ENCODE results near the gene COQ10A. TPM values are rescaled to one million over a fixed set of nuclear protein-coding genes. Genes with fewer than 3 reads are reported as not detected.

COQ10A gene
- total RNA-seq, 5 donors from 2014 or later (not counting 1 experiment from before 2014, with no cell fraction given): 29.9 to 38.4 (median 31.9) TPM

GRCh38 chr12:56299853-56300643, 33.3 kb downstream of the COQ10A start, which contains the start of gene CS:
Gene CS, minus strand, starts transcription at chr12:56300330. Its CDS starts 129 bp downstream, at chr12:56300201.
- H3K36me3 Mint-ChIP-seq: peaks cover 19% of the 10 kb centered on the region
- no peaks in the 10 kb centered on the region for H3K27me3 Mint-ChIP-seq
- WGBS (ENCODE audit: insufficient coverage): 0% methylated on average over 48 of the region's 63 CpGs
- Histone ChIP-seq H3K9me3 (no peaks in the 10 kb centered on the region), H3K36me3 (ENCODE audit: control insufficient read depth in 2 of 2, extremely low read depth in 1 of 2, insufficient read depth in 1 of 2, low read length in 1 of 2) (peaks cover 3% of the 10 kb centered on the region in 2 donors), H3K27me3 (replicated peaks in 1 of 2; ENCODE audit: control insufficient read depth in 2 of 2, extremely low read depth in 1 of 2, insufficient read depth in 2 of 2, low read length in 1 of 2) (no peaks in the 10 kb centered on the region), H3K4me1 (ENCODE audit: control insufficient read depth in 1 of 2, extremely low read depth in 1 of 2, insufficient read depth in 2 of 2, low read length in 2 of 2) (peaks cover 17 to 57% of the 10 kb centered on the region in 2 experiments), H3K27ac (ENCODE audit: low read length) (peak within 1 kb of the TSS; percentile 98), H3K4me3 (ENCODE audit: control insufficient read depth in 1 of 2, extremely low read depth in 1 of 2, low read length in 1 of 2) (peak within 1 kb of the TSS; percentile 78 to 83)
- ChIA-PET POLR2A (interaction anchor here in 1 of 2 donors (1.0 kb wide), 1 partner anchor 60 kb away, joined by 6 read pairs; the partner anchor contains the start of gene STAT2), CTCF (interaction anchor here (1.0 to 1.7 kb wide), 6 partner anchors 25 to 164 kb away, joined by 3 to 4 read pairs (median 4); partner anchors contain the start of genes ANKRD52 (in 1 of the 2), COQ10A (in 1 of the 2) and RNF41 (in 1 of the 2))
- DNase-seq: peak; percentile 94 to 100 (median 99)
- peak; percentile 94 to 96 (median 94) for ATAC-seq (replicated peaks in 1 of 4)
- peak within 1 kb of the TSS; percentile 91 to 94 (median 92) for H3K4me3 Mint-ChIP-seq
- H3K27ac Mint-ChIP-seq: peak within 1 kb of the TSS; percentile 92 to 94
- peaks cover 59 to 61% (median 59%) of the 10 kb centered on the region in 3 donors for H3K4me1 Mint-ChIP-seq
- no peaks in the 10 kb centered on the region for H3K9me3 Mint-ChIP-seq

GRCh38 chr12:56300644-56301464, 34.1 kb downstream of the COQ10A start:
- 62% methylated on average over 18 of the region's 21 CpGs for WGBS (ENCODE audit: insufficient coverage)
- Mint-ChIP-seq H3K9me3 (no peaks in the 10 kb centered on the region), H3K4me1 (peaks cover 56 to 61% (median 59%) of the 10 kb centered on the region in 3 donors), H3K27me3 (no peaks in the 10 kb centered on the region), H3K4me3 (peak overlapping the region; percentile 91 to 94 (median 92)), H3K36me3 (peaks cover 21% of the 10 kb centered on the region), H3K27ac (peak overlapping the region; percentile 92 to 94)
- Histone ChIP-seq H3K4me3 (ENCODE audit: control insufficient read depth in 1 of 2, extremely low read depth in 1 of 2, low read length in 1 of 2) (peak overlapping the region; percentile 25 to 83), H3K27ac (ENCODE audit: low read length) (peak overlapping the region; percentile 98), H3K27me3 (replicated peaks in 1 of 2; ENCODE audit: control insufficient read depth in 2 of 2, extremely low read depth in 1 of 2, insufficient read depth in 2 of 2, low read length in 1 of 2) (no peaks in the 10 kb centered on the region), H3K9me3 (no peaks in the 10 kb centered on the region), H3K4me1 (ENCODE audit: control insufficient read depth in 1 of 2, extremely low read depth in 1 of 2, insufficient read depth in 2 of 2, low read length in 2 of 2) (peaks cover 17 to 57% of the 10 kb centered on the region in 2 experiments), H3K36me3 (ENCODE audit: control insufficient read depth in 2 of 2, extremely low read depth in 1 of 2, insufficient read depth in 1 of 2, low read length in 1 of 2) (peaks cover 3 to 11% of the 10 kb centered on the region in 2 donors)
- DNase-seq (peak in 2 of 35 experiments; percentile 2 to 16), ATAC-seq (replicated peaks in 1 of 4) (no peak)
- POLR2A ChIA-PET: interaction anchor here in 1 of 2 donors (0.5 kb wide), 1 partner anchor 59 kb away, joined by 5 read pairs; the partner anchor contains the start of gene STAT2
- CTCF ChIA-PET: interaction anchor here (0.5 to 1.7 kb wide), 9 partner anchors 16 to 787 kb away, joined by 3 to 5 read pairs (median 4); partner anchors contain the start of genes ANKRD52 (in 1 of the 2), COQ10A (in 1 of the 2) and SMARCC2 (in 1 of the 2)

- Histone ChIP-seq H3K4me3 (ENCODE audit: control insufficient read depth in 1 of 2, extremely low read depth in 1 of 2, low read length in 1 of 2) (no peak overlapping the region), H3K4me1 (ENCODE audit: control insufficient read depth in 1 of 2, extremely low read depth in 1 of 2, insufficient read depth in 2 of 2, low read length in 2 of 2) (peaks cover 4 to 29% of the 10 kb centered on the region in 2 experiments), H3K9me3 (no peaks in the 10 kb centered on the region), H3K27me3 (replicated peaks in 1 of 2; ENCODE audit: control insufficient read depth in 2 of 2, extremely low read depth in 1 of 2, insufficient read depth in 2 of 2, low read length in 1 of 2) (no peaks in the 10 kb centered on the region), H3K36me3 (ENCODE audit: control insufficient read depth in 2 of 2, extremely low read depth in 1 of 2, insufficient read depth in 1 of 2, low read length in 1 of 2) (peaks cover 0 to 24% of the 10 kb centered on the region in 2 donors), H3K27ac (ENCODE audit: low read length) (no peak overlapping the region)
- whole genome bisulfite sequencing (ENCODE audit: insufficient coverage): 100% methylated on average over 2 of the region's 3 CpGs
- Mint-ChIP-seq H3K9me3 (no peaks in the 10 kb centered on the region), H3K27ac (no peak overlapping the region), H3K27me3 (no peaks in the 10 kb centered on the region), H3K4me3 (no peak overlapping the region), H3K4me1 (peaks cover 26 to 28% (median 26%) of the 10 kb centered on the region in 3 donors), H3K36me3 (peaks cover 10% of the 10 kb centered on the region)
- ChIA-PET CTCF (interaction anchor here in 1 of 2 donors (0.6 kb wide), 1 partner anchor 200 kb away, joined by 5 read pairs; no protein-coding TSS in a partner anchor), POLR2A (no interaction called here)
- DNase-seq: no peak
- ATAC-seq (replicated peaks in 1 of 4): no peak
These were observed 37.5 kb downstream of the COQ10A start for GRCh38 chr12:56304276-56304675.

- Histone ChIP-seq H3K9me3 (no peaks in the 10 kb centered on the region), H3K4me1 (ENCODE audit: control insufficient read depth in 1 of 2, extremely low read depth in 1 of 2, insufficient read depth in 2 of 2, low read length in 2 of 2) (peaks cover 3 to 23% of the 10 kb centered on the region in 2 experiments), H3K36me3 (ENCODE audit: control insufficient read depth in 2 of 2, extremely low read depth in 1 of 2, insufficient read depth in 1 of 2, low read length in 1 of 2) (peaks cover 0 to 28% of the 10 kb centered on the region in 2 donors), H3K4me3 (ENCODE audit: control insufficient read depth in 1 of 2, extremely low read depth in 1 of 2, low read length in 1 of 2) (no peak overlapping the region), H3K27ac (ENCODE audit: low read length) (no peak overlapping the region), H3K27me3 (replicated peaks in 1 of 2; ENCODE audit: control insufficient read depth in 2 of 2, extremely low read depth in 1 of 2, insufficient read depth in 2 of 2, low read length in 1 of 2) (no peaks in the 10 kb centered on the region)
- DNase-seq (no peak), ATAC-seq (replicated peaks in 1 of 4) (no peak)
- no peaks in the 10 kb centered on the region for H3K9me3 Mint-ChIP-seq
- H3K36me3 Mint-ChIP-seq: peaks cover 13% of the 10 kb centered on the region
- POLR2A ChIA-PET: no interaction called here
- H3K4me3 Mint-ChIP-seq: no peak overlapping the region
- 100% methylated on average over 2 of the region's 8 CpGs for WGBS (ENCODE audit: insufficient coverage)
- H3K4me1 Mint-ChIP-seq: peaks cover 21 to 23% (median 22%) of the 10 kb centered on the region in 3 donors
- no peaks in the 10 kb centered on the region for H3K27me3 Mint-ChIP-seq
- peak overlapping the region in 1 of 2 donors; percentile 82 for H3K27ac Mint-ChIP-seq
- CTCF ChIA-PET: interaction anchor here in 1 of 2 donors (0.7 kb wide), 1 partner anchor 11 kb away, joined by 3 read pairs; the partner anchor contains the start of gene CNPY2
These were observed 38.3 kb downstream of the COQ10A start for GRCh38 chr12:56304872-56305590.

GRCh38 chr12:56307221-56307965, 40.7 kb downstream of the COQ10A start:
- no peaks in the 10 kb centered on the region for H3K27me3 Mint-ChIP-seq

More at GRCh38 chr12:56307221-56307965, 40.7 kb downstream of the COQ10A start:
- H3K27ac ChIP-seq (ENCODE audit: low read length): no peak overlapping the region
- no peak overlapping the region for H3K4me3 Mint-ChIP-seq
- no peaks in the 10 kb centered on the region for H3K9me3 ChIP-seq
- peaks cover under 1 to 2% (median under 1%) of the 10 kb centered on the region in 3 donors for H3K4me1 Mint-ChIP-seq
- no peak for DNase-seq
- no peak overlapping the region for H3K4me3 ChIP-seq (ENCODE audit: control insufficient read depth in 1 of 2, extremely low read depth in 1 of 2, low read length in 1 of 2)
- CTCF ChIA-PET: interaction anchor here (0.5 to 0.9 kb wide), 2 partner anchors 25 to 45 kb away, joined by 3 to 12 read pairs; no protein-coding TSS in a partner anchor
- ATAC-seq (replicated peaks in 1 of 4): no peak
- H3K36me3 Mint-ChIP-seq: peaks cover 15% of the 10 kb centered on the region
- no CpG with 5 or more reads among the region's 7 CpGs for WGBS (ENCODE audit: insufficient coverage)
- H3K27ac Mint-ChIP-seq: no peak overlapping the region
- peaks cover 0 to 5% of the 10 kb centered on the region in 2 experiments for H3K4me1 ChIP-seq (ENCODE audit: control insufficient read depth in 1 of 2, extremely low read depth in 1 of 2, insufficient read depth in 2 of 2, low read length in 2 of 2)
- POLR2A ChIA-PET: no interaction called here
- H3K9me3 Mint-ChIP-seq: no peaks in the 10 kb centered on the region
- peaks cover 2 to 42% of the 10 kb centered on the region in 2 donors for H3K36me3 ChIP-seq (ENCODE audit: control insufficient read depth in 2 of 2, extremely low read depth in 1 of 2, insufficient read depth in 1 of 2, low read length in 1 of 2)
- no peaks in the 10 kb centered on the region for H3K27me3 ChIP-seq (replicated peaks in 1 of 2; ENCODE audit: control insufficient read depth in 2 of 2, extremely low read depth in 1 of 2, insufficient read depth in 2 of 2, low read length in 1 of 2)
